ENCODE measurements around the gene ANO7.

ANO7 gene

DNA sequence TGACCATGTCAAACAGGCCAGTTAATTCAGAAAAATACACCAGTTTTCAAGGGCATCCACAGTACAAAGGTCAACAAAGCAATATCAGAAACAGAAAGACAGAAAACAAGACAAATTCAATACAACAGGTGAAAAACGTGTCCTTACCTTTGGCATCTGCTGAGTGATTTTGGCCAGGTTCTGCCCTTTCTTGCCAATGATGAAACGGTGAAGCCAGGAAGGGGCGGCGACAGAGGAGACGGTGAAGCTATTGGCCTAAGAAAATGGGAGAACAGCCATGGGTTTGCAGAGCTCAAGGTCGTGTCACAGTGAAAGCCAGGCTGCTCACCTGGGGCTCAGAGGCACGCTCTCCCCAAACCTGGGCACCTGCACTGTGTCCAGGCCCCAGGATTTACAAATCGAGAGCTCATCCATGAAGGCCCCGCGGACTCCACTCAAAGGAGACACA lies 66.5 kb downstream of the ANO7 start:
- no peak for DNase-seq

DNA sequence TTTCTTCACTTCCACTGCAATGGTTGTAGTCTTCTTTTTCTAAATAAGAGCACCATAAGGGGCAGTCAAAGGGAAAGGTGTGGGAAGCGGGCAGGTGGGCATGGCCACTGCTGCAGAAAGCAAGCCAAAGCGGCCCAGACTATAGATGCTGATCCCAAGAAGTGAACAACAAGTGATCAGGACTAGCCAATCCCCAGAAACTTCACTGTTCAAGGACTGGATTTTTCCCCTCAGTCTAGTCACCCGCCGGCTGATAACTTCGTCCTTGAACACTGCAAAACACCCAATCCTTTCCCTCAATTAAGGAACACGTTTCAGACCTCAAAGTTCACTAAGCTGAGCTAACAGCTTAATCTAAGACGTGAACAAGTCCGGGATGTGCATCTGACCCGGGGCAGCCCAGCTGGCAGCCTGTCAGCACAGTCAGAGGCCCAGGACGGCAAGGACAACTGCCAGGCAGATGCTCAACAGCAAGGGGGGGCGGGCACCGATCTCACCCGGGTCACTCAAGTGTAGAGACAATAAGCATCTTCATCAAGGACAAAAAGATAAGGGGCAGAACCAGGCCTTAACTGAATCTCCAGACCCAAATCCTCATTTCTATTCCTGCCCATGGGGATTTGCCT lies 67.2 kb downstream of the ANO7 start:
- no peak for DNase-seq

DNA sequence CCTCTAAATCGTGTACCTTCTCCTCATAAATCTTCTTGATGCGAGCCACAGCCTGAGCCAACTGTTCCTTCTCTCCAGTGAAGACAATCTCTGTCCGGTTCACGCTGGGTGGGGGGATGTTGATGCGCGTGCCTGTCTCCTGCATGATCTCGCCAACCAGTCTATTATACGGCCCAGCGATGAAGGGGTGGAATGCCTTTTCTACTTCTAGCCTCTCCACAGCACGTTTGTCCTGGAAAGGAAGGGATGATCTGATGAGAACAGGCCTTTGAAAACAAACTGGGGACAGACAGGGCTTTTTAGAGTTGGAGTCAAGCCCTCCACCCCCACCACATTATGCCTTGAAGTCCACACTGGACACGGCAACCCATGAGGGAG lies 67.7 kb downstream of the ANO7 start:
- DNase-seq = no peak

DNA sequence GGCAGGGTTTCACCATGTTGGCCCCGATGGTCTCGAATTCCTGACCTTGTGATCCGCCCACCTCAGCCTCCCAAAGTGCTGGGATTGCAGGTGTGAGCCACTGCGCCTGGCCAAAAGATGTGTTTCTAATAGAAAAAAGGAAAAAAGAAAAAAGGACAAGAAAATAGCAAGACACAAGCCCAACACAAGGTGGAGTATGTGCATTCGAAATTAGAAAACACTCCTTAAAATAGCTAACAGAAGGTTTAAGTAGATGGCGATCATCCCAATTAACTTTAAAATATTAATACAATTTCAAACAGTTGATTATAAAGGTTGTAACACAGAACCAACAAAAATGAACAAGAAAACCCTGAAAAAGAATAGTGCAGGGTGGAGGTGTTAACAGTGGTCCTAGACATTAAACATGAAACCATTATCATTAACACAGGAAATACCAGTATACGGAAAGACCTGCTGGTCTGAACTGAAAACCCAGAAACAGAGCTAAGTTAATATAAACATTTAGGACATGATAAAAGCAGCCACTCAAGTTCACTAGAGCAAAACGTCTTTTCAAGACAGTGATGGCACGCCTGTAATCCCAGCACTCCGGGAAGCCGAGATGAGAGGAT lies 69.0 kb downstream of the ANO7 start:
- no peak for DNase-seq

DNA sequence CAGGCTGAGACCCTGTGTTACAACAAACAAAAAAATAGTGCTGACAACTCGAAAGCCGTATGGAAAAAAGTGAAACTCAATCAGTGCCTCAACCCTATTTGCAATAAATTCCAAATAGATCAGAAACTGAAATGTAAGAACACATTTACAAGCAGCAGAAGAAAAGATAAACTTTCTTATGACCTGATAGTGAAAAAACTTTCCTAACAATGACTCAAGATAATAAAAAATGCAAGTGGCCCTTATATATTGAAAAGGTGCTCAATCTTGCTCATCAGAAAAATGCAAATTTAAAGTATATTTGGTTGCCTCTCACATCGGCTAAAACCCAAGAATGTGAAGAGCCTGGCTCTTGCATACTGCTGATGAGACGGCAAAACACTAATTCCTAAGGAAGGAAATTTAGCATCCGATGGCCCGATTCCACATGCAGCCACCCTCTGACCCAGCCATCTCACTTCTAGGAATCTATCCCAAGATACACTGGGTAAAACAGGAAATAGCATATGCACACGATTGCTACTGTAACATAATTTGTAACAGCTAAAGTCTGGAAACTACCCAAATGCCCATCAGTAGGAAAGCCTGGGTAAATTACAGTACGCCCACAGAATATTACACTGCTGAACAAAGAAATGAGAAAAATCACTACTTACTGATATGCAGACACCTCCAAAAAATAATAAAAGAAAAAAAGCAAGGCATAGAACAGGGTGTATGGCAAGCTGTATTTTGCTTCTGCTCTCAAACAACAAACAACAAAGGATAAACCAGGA lies 70.2 kb downstream of the ANO7 start:
- DNase-seq = no peak

DNA sequence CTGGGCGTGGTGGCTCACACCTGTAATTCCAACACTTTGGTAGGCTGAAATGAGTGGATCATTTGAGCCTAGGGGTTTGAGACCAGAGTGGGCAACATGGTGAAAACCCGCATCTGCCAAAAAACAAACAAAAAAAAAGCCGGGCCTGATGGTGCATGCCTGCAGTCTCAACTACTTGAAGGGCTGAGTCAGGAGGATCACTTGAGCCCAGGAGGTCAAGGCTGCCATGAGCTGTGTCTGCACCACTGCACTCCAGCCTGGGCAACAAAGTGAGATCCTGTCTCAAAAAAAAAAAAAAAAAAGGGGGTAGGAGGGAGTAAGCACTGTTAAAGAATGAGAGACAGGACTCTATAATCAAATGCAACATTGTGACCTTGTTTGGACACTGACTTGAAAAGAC lies 72.4 kb downstream of the ANO7 start:
- no peak for DNase-seq

DNA sequence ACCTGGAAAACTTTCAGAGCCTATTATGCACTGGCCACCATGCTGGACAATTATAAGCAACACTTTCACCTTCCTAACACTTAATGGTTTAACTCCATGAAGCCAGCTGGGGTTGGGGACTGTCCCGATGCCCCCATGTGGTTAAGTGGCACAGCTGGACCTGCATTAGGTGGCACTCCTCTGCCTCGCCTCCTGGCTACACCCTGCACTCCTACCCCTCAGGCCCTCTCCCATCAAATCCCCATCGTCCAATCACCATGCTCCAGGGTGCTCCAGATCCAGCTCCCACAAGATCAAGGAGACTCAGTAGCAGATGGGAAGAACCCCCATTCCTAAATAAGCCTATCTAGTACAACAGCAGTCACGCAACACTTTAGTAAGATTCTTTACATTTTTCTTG lies 73.2 kb downstream of the ANO7 start:
- no peak for DNase-seq

DNA sequence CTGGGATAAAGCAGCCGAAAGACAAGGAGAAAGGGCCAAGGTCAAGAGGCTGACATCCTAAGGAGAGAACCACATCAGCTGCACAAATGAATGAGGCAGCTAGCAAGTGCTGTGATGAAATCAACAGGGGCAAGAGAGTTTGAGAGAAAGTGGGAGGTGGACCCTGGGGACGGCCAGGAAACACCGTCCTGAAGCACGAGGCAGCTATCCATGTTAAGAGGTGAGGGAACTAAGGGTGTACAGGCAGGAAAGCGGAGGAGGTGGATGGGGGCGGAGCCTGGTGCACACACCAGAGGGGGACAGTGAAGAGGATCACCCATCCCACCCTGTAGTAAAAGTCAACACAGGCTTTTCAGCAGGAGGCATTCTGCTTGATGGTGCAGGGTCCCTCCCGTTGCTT lies 74.6 kb downstream of the ANO7 start:
- no peak for DNase-seq

DNA sequence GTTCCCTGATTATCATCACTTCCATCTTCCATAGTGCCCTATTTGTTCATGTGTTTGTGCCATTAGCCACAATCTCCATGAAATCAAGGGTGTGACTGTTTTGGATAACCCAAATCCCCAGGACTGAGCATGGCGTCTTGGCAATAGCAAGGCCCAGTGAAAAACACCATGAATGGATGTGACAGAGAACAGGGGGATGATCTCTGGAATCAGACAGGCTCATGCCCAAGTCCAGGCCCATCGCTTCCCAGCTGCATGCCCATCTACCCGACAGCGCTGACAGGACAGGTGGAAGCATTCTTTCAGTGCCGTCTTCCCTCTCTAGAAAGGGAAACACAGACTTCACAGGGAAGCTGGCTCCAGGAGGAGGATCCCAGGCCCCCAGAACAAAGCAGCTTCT lies 77.0 kb downstream of the ANO7 start:
- no peak for DNase-seq

DNA sequence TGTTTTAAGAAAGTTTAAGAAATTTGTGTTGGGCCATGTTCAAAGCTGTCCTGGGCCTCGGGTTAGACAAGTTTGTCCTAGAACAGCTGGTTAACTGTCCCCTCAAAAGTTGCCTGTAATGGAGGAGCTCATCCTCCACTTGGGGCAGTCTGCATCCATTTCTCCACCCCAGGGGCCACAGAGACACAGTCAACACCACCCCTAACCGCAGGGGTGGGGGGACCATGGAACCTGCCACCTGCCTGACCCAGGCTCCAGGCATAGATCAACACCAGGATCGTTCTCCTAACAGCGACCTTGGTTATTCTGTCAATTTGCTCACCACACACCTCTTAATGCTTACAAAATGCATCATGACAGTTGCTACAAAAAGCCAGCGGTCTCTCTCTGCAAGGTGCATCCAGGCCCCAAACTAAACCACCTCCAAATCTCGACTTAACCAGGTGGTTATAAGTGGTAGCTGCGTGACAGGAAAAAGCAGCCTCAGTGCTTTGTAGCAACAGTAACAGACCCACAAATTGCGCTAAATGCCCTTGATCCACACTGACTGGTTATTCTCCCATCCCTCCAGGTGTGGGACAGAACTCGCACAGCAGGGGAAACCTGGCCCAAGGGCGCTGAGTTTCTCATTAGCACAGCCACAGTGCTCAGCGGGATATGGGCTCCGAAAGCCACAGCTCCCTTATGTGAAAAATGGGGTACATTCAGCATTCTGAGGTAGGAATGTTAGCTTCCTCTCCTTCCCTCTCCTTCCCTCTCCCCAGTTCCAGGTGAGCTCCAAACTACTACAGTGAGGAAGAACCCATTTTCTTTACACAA lies 79.0 kb downstream of the ANO7 start:
- no peak for DNase-seq

DNA sequence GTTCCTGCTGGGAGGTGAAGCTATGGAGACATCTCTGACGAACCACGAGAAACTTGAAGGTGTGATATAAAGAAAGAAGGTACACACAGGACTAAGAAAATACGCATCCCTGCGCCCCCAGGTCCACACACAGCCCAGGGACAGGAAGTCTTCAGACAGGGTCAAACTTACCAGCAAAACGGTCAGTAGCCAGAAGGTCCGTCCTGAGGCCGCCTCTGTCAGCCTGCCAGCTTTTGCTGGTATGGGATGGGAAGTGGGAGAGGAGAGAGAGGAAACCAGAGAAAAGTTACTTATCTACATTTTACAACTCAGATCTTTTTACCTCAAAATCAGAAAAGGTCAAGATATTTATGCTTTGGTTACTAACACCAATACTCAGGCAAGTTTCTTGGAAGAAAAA lies 79.8 kb downstream of the ANO7 start:
- no peak for DNase-seq

DNA sequence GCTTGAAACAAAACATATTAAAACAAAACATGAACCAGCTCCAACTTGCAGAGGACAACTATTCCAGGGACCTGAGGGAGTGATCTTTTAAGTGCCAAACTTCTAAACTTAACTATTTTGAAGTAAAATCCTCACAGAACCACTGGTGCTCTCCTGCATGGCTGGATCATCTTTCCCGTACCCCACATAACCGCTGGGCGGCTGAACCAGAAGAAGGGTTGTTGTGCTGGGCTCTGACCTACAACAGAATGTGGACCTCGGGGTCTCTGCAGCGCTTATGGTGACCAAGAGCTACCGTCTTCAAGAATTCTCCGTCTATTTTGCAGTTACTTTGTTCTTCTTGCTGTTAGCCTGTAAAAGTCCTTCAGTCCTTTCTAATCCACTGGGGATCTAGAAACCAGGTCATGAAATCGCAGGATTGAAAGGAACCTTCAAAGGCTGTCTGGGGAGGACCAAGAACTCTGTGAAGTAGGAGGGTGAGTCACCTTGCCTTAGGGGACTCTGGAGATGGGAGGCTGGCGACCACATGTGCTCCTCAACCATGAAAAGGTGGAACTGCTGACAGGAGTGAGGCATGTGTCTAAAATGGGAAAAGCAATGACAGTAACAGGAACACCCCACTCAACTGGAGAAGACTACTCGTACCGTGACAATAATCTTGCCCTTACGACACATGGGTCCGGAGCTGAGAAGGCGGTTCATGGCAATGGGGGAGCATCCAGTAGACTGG lies 80.4 kb downstream of the ANO7 start:
- no peak for DNase-seq

DNA sequence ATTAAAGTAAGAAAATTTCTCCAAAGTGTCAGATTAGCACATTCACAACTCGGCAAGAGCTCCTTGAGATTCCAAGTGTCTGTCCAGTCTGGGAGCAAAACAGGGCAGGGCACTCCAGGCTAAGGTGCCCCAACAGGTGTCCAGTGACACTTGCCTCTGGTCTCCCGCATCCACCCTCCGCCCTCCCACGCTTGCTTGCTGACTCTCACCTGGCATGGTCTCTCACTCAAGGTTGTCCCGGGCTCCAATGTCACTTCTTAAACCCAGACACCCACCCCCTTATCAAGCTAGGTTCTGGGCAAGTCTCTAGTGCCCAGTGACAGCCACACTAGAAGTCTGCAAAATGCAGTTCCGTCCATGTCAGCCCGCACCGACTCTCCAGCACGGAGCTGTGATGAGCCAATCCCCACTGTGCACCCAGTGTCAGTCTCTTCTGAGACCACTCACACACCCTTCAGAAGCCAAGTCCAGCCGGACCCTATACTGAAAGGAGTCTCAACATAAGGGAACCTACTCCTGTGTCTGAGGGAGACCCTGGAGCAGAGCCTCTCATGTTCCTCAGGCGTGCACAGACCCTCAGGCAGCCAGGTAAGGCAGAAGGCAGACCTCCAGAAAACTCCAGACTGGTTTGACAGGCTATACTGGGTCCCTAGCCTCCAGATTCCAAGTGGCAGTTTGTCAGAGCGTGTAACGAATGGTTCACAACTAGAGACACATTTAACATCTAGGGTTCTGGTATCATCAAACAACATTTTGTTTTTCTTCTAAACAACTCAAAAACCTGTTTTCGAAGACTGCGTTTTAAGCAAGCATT lies 81.4 kb downstream of the ANO7 start:
- no peak for DNase-seq

DNA sequence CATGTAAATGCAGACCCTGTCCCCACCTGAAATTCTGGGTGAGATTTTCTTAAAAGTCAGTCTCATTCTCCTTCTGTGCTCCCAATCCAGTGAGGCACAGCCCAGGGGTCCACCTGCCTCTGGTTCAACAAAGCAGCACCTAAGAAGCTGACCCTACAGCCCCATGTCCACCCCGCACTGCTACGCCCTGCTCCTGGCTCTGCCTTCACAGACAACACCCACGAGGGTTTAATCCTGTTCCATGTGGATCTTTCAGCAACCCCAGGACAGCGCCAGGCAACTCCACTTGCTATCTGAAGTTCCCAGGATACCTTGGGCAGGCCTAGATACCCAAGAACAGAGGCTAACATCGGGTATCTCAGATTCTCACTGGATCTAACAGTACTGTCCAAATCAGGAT lies 82.1 kb downstream of the ANO7 start:
- DNase-seq = no peak

DNA sequence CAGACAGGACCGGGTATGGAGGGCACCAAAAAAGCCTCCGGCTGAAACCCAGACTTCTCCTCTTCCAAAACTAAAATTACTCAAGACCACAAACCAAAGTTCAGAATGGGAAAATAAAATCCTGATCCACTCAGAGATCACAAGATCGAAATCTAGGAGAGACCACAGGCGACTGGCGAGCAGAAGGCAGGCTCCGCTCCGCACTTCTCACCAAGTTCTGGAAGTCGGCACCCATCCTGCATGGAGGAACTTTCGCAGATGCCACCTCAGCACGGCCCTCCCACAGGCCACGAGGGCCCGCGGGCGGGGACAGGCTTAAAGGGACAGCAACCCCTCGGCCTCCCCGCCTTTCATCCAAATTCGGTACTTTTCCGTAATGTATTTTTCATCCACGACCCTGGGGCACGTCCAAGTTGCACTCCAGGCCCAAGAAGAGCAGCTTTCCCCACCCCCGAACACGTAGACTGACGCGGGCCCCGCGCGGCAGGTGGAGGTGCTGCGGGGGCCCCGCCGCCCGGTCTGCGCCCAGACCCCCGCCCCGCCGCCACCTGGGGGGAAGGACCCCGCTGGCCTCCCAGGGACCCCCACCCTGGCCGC lies 83.3 kb downstream of the ANO7 start:
- no peak for DNase-seq

DNA sequence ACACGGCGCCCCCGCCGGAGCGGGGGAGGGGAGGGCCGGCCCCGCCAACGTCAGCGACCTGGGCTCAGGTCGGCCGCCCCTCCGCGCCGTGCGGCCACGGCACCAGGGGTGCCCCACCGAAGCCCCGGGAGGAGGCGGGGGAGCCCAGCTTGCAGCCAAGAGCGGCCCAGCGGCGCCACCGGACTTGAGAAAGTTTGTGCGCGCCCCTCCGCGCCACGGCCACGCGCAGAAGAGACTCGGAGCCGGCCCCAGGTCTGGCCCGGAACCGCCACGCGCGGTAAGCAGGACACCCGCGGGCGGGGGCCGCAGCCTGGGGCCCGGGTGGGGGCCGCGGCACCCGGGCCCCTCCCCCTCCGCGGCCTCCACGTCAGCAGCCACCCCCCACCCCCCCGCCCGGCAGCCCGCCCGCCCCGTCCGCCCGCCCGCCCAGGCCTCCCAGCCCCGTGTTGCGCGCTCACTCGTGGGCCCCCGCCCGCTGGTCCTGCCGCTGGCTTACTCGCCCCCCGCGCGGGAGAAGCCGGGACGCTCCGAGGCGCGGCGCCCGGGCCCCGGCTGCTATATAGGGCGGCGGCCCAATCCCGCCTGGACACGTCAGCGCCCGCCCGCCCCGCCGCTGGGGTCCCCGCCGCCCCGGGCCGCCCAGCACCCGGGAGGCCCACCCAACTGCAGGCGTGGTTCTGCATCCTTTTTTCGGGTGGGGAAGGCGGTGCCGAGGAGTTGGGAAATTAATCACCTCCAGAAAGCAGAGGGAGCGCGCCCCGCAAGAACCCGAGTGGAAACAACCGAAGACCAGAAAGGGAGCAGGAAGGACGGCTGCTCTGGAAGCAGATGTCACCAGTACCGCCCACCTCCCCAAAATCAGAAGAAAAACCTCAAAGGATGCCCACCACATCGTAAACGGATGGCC lies 84.1 kb downstream of the ANO7 start:
- no peak for DNase-seq

DNA sequence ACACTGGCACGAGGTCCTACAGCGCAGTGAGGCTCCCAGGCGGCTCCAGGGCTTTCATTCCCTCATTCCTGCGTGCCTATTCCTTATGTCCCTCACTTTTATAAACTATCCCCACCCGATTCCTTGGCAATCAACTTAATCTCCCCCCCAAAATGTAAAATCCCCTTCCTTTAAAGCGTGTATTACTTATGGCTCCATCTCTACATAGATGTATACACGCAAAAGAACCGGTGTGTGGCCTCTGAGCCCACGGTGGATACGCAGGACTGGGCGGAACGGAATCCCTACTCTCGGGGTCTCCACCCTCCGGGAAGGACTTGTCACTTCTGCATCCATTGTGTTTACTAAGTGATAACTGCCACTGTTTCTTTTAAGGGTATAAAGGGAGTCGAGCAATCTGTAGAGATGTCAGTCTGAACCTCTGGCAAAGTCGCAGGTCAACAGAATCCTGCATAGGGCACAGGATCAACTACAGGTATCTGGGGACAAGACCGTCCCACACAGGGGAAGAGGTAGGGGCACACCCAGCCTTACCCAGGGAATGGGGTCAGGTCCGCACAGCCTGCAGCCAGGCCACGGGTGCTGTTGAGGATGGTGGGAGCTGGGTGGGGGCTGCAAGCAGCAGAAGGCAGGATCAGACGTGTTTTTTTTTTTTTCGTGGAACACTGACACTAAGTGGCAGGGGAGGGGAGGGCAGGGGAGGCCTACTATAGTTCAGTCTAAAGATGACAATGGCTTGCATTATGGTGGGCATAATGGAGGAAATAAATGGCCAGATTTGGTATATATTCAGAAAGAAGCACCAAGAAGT lies 84.9 kb downstream of the ANO7 start:
- DNase-seq = no peak

DNA sequence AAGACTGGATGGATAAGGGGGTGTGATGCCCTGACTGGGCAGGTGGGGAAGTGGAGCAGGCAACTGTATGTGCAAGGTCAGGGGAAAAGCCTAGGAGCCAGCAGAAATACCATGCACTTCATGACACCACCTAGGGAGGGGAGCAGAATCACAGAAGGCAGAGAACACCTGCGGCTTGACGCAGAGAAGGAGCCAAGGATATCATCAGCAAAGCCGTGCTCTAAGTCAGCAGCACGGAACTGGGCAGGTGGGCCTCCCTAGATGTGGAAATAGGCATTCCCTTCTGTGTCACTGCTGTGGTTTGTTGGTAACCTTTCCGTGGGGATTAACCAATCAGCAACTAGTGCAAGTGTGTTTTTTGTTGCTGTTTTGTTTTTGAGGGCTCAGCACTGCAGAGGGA lies 85.7 kb downstream of the ANO7 start:
- DNase-seq = no peak
